ENCODE measurements around the gene TEX13B.

GRCh38 chrX:107978707-107979307 lies 3.4 kb downstream of the TEX13B start:
- TF ChIP-seq ZNF530 (tag by site-specific recombination; IDR thresholded peaks at IDR 0.05; ENCODE audit: low read depth) (no peak), ZSCAN18 (tag by site-specific recombination; IDR thresholded peaks at IDR 0.05) (no peak), ZNF114 (tag by site-specific recombination; IDR thresholded peaks at IDR 0.05) (no peak), ZNF580 (tag by site-specific recombination; IDR thresholded peaks at IDR 0.05) (no peak), IKZF3 (tag by site-specific recombination; IDR thresholded peaks at IDR 0.05) (no peak), ZNF837 (tag by site-specific recombination; IDR thresholded peaks at IDR 0.05) (no peak), ZNF426 (tag by site-specific recombination; IDR thresholded peaks at IDR 0.05) (no peak), ZNF521 (tag by site-specific recombination; IDR thresholded peaks at IDR 0.05) (no peak), BCL11A (tag by site-specific recombination; IDR thresholded peaks at IDR 0.05; ENCODE audit: low read depth) (no peak), ZNF701 (tag by site-specific recombination; IDR thresholded peaks at IDR 0.05) (no peak)
- TF ChIP-seq, protein P1, sequence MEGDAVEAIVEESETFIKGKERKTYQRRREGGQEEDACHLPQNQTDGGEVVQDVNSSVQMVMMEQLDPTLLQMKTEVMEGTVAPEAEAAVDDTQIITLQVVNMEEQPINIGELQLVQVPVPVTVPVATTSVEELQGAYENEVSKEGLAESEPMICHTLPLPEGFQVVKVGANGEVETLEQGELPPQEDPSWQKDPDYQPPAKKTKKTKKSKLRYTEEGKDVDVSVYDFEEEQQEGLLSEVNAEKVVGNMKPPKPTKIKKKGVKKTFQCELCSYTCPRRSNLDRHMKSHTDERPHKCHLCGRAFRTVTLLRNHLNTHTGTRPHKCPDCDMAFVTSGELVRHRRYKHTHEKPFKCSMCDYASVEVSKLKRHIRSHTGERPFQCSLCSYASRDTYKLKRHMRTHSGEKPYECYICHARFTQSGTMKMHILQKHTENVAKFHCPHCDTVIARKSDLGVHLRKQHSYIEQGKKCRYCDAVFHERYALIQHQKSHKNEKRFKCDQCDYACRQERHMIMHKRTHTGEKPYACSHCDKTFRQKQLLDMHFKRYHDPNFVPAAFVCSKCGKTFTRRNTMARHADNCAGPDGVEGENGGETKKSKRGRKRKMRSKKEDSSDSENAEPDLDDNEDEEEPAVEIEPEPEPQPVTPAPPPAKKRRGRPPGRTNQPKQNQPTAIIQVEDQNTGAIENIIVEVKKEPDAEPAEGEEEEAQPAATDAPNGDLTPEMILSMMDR (tag by site-specific recombination; IDR thresholded peaks at IDR 0.05): peak; percentile 18; the same call in 1 of the 2 replicates
- TF ChIP-seq, protein P2, sequence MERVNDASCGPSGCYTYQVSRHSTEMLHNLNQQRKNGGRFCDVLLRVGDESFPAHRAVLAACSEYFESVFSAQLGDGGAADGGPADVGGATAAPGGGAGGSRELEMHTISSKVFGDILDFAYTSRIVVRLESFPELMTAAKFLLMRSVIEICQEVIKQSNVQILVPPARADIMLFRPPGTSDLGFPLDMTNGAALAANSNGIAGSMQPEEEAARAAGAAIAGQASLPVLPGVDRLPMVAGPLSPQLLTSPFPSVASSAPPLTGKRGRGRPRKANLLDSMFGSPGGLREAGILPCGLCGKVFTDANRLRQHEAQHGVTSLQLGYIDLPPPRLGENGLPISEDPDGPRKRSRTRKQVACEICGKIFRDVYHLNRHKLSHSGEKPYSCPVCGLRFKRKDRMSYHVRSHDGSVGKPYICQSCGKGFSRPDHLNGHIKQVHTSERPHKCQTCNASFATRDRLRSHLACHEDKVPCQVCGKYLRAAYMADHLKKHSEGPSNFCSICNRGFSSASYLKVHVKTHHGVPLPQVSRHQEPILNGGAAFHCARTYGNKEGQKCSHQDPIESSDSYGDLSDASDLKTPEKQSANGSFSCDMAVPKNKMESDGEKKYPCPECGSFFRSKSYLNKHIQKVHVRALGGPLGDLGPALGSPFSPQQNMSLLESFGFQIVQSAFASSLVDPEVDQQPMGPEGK (tag by site-specific recombination; IDR thresholded peaks at IDR 0.05): no peak
- TF ChIP-seq, protein P3, sequence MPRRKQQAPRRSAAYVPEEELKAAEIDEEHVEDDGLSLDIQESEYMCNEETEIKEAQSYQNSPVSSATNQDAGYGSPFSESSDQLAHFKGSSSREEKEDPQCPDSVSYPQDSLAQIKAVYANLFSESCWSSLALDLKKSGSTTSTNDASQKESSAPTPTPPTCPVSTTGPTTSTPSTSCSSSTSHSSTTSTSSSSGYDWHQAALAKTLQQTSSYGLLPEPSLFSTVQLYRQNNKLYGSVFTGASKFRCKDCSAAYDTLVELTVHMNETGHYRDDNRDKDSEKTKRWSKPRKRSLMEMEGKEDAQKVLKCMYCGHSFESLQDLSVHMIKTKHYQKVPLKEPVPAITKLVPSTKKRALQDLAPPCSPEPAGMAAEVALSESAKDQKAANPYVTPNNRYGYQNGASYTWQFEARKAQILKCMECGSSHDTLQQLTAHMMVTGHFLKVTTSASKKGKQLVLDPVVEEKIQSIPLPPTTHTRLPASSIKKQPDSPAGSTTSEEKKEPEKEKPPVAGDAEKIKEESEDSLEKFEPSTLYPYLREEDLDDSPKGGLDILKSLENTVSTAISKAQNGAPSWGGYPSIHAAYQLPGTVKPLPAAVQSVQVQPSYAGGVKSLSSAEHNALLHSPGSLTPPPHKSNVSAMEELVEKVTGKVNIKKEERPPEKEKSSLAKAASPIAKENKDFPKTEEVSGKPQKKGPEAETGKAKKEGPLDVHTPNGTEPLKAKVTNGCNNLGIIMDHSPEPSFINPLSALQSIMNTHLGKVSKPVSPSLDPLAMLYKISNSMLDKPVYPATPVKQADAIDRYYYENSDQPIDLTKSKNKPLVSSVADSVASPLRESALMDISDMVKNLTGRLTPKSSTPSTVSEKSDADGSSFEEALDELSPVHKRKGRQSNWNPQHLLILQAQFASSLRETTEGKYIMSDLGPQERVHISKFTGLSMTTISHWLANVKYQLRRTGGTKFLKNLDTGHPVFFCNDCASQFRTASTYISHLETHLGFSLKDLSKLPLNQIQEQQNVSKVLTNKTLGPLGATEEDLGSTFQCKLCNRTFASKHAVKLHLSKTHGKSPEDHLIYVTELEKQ (tag by site-specific recombination; IDR thresholded peaks at IDR 0.05; ENCODE audit: borderline replicate concordance): no peak

Data from HEK293 (cell line).